T-helper 1 cell treated with Interleukin-12 subunit alpha and Interleukin-12 subunit beta and Interleukin-4 antibody, amounts not matched to agents 30 ng/mL and 1 ng/mL, for 36 hours (primary cell): ENCODE data around the gene RGR. TPM values are rescaled to one million over a fixed set of nuclear protein-coding genes. Genes with fewer than 3 reads are reported as not detected.

Source experiments
- intact Hi-C: fragments of 100-400 bp; cut with micrococcal nuclease; formaldehyde crosslinking; loops from one replicate; pipeline ENCODE4 v1.15.1; 2024
- total RNA-seq: library from RNA; stranded (reverse); gene quantifications from 2 replicates; pipeline ENCODE4 v1.2.3, GENCODE V29; 2022

The RGR gene
- total RNA-seq, 1 donor from 2014 or later: not detected

DNA sequence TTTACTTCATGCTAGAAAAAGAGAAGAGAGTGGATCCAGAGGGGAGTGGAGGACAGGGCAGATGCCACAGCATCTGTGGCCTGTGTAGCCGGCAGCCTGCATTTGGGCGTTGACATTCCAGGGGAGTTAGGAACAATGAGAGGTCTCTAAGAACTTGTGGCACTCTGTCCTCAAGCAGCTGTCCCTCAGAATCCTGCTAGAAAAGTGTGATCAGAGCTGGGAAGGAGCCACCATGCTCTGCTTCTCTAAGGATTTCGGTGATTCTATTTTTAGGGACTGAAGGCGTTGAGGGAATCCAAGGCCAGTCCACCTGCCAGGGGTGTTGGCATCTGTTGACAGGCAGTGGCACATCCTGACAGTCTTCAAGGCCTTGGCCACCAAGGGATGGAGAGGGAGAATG is 27.1 kb upstream of the RGR start:
- intact Hi-C loops: no loop called here

DNA sequence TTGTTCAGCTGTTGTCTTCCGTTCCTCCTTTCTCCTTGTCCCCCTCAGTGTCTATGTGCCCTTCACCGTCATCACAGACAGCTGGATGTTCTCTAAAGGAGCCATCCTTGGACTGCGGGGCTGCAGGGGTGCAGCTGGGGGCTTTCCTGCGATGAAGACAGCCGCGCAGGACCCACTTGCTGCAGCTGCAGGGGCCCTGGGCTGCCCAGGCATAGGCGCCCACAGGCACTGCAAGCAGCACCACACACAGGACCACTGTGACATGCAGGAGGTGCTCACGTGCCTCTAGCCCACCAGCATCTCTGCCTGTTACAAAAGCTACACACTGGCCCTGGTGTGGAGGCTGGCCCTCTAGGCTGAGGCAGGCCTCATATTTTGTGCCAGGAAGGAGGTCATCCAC is 22.9 kb upstream of the RGR start:
- intact Hi-C loops: no loop called here

DNA sequence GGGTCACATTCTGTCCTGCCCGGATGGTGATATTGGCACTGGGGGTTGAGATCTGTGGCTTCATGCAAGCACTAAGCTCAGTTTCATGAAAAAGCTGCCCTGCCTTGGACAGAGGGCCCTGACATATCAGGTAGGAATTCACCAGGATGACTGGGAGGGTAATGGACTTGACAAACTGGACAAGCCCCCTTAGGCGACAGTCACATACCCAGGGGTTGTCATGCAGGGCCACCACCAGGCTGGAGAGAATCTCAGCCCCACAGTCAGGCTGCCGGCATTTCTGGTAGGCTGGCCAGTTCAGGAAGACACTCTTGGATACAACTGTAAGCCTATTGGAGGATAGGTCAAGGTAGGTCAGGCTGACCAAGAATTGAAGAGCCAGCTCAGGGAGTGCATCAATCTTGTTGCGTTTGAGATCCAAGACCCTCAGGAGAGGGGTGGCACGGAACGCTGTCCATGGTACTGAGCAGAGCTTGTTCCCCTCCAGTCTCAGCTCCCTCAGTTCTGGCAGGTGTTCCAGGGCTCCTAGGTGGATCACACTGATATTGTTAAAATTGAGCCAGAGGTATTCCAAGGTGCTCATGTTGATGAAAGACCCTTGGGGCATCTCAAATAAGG is 20.3 kb upstream of the RGR start:
- intact Hi-C loops: no loop called here

DNA sequence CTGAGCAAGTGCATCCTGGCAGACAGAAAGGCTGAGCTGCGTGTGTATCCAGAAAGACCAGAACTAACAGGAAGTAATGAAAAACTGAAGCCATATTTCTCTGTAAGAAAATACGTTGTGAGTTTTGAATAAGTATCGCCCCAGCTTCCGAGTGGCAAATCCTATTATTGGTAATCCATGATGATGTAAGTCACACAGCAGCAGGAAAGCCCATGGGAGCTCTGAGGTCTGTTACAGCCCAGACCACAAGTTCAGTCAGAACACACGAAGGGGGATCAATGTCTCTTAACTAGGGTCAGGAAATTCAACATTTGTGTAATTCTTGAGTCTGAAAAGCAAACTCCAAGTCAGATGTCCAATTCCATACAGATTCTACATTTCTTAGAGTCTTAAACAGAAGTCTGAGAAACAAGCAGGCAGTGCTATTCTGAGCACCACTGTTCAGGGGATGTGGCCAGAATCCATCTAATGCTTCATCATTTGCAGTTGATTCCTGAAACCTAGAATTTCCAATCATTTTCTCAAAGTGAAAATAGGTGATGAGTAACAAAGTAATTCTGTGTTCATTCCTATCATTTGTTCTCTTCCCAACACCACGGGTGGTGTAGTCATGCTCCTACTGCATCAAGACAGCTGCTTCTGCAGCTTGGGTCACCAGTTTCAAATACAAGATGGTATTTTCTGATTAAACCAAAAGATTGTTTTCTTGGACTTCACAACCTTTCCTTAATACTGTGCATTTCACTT is 19.3 kb upstream of the RGR start, which contains the start of gene LRIT2:
Gene LRIT2 (minus strand): TSS at position 118 of the 747 bp plus-strand sequence. CDS start 24 bp downstream, at position 94.
- intact Hi-C loops: no loop called here

DNA sequence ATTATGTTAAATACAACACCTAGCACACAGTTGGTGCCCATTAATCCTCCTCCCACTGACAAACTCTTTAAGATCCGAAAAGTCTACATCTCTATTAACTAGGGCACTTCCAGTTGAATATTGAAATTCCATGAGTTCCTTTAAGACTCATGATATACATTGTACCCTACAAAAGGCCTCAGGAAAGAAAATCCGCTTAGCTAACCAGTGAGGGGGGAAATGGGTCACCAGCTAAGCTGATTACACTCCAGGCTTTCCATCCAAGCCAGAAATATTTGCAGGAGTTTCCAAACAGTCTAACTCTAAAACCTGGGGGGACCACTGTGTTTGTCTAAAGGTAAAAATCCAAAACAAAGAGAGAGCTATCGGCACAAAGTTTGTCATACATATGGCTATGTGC is 18.2 kb upstream of the RGR start:
- intact Hi-C loops: no loop called here

DNA sequence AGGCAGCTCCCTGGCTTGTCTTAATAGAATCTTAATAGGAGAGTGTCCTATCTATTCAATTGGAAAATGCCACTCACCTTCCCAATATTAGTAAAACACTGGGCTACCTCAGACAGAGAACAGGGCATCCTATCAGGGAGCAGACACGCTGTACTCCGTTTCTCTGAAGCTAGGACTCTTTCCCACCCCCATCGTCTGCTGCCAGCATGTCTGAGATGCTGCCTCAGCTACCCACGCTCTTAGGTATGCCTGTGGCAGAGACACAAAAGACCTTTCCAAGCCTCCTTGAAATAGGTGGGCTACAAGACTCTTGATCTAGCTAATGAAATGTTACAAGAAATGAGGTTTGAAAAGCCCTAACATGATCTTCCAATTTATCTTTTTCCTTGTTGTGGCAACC is 17.0 kb upstream of the RGR start:
- intact Hi-C loops: no loop called here

DNA sequence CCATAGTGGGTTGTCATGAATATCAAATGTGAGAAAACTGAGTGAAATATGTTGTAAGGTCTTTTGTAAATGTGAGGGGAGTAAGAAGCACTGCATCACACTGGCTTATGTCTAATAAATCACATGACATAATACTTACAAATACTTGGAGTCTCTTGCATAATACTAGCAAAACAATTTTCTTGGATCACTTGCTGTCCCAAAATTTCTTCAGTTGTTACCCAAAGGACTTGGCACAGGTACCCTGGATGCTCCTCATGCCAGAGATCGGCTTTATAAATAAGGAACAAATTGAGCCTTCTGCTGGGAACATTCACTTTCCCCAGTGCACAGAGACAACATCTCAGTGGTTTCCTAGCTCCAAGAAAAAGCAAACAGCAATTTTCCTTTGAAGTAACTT is 14.5 kb upstream of the RGR start:
- intact Hi-C loops: no loop called here

DNA sequence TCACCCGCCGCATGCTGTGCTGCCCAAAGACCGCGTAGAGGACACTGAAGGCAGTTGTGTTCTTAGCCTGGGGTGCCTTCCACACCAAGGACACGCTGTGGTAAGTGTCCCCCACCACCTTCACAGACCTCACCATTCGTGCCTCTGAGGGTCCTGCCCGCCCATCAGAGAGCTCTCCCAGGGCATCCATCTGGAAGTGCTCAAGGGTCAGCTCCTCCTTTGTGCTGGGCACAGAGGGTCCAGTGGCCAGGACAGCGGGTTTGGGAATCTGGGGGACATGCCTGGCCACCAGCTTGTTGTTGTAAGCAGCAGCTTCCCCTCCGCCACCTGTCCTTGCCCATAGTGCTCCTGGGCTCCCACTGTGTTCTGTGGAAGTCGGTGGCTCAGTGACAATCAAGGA is 12.5 kb upstream of the RGR start:
- intact Hi-C loops: no loop called here

DNA sequence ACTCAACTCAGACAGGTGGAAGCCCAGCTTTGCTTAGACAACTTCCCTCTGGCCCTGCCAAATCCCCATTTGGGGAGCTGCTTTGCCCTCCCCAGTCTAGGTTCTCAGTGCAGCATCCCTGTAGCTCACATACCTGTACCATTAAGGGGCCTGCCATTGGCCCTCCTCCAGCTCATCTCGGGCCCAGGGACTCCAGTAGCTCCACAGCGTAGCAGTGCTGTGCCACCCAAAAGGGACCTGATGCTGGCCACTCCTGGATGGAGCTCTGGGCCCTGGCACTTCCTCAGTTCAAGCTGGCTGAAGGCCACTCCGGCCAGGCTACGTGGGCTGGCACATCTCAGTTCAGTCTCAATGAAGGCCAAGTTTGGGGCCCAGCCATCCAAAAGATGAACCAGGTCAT is 10.9 kb upstream of the RGR start:
- intact Hi-C loops: no loop called here

DNA sequence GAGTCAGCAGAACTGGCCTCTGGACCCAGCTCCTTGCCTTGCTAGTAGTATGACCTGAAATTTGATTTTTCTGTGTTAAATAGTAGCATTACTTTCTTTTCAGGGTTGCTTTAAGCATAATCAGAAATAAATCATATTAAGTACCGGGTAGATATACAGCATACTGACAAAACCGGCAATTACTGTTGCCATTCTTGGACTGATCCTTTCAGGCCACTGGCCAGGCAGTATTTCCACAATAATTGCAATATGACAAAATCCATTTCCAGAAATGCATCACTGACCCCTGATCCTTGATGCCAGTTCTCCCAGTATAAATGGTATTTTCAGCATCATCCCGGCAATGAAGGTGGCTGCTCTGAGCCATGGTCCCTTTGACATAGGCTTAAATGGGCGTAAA is 10.4 kb upstream of the RGR start:
- intact Hi-C loops: no loop called here

DNA sequence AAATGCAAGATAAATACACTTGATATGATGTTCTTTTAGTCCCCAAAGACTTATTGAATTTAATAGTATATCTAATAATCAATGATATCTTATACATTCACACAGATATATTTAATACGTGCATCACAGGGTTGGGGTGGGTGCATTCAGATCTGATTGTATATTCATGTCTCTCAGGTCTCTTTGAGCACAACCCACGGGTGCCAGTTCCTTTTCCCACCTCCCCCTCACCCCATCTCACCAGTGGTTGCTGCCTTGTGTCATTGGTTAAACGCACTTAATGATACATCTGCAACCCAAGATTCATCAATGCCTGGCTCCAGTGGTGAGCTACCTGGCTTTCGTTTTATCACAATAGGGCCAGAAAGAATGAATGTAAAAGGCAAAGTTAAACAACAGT is 9.8 kb upstream of the RGR start:
- intact Hi-C loops: no loop called here

DNA sequence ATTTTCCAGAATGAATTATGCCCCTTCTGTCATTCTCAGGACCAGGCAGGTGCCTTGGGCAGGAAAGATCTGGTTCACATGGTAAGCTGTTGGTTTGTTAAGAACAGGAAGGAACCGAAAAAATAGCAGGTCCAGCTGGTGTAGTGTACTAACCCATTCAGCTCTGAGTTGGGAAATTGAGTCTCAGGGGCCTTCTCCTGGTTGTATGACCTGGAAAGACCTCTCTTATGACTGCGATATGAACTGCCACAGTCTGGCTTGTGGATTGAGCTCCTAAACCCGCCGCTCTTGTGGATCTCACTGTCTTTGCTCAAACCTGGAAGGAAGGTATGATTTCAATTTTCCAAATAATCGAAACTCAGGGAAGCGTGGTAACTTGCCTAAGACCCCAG is 8.1 kb upstream of the RGR start:
- intact Hi-C loops: no loop called here

DNA sequence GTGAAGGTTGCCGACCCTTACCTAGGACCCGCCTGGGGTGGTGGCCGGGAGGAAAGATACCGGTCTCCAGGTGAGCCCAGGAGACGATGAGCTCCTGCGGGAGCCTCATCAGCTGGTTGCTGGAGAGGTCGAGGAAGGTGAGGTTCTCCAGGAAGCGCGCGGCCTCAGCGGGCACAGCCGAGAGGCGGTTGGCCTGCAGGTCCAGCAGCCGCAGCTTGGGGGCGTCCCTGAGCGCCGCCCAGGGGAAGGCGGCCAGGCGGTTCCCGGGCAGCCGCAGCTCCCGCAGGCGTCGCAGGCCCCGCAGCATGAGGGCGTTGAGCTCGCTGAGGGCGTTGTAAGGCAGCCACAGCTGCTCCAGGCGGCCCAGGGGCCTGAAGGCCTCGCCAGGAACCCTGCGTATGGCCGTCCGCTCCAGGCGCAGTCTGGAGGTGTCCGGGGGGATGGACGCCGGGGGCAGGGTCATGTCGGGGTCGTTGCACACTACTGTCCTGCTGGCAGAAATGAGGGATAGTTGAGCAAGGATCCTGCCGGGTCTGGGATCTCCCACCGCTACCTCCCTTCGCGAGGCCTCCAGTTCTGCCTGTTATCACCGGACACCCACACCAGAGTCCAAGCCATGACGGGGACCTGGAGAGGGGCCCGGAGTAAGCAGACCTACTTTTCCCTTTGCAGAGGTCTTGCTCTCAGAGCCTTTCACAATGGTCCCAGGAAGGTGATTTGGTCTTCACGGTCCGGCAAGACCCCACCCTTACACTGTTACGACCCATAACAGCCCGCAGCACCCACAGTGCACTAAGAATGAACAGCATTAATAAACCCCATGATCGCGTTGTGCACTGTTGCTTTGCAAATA is 7.4 kb upstream of the RGR start:
- intact Hi-C loops: no loop called here

DNA sequence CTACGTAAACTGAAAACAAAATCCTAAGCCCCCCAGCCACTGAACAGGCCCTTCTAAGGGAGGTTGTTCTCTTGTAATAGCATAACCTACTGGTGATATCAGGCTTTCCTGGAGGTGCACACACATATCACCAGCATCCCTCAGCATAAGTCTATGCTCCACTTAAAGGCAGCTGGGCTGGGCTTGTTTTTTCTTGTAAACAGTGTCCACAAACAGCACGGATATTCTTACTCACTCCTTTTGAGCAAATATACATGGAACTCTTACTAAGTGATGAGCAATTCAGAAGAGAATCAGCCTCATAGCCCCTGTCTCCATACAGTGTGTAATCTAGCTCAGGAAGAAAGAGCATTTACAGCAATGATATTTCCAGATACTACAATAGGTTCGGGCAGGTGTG is 5.9 kb upstream of the RGR start:
- intact Hi-C loops: no loop called here

DNA sequence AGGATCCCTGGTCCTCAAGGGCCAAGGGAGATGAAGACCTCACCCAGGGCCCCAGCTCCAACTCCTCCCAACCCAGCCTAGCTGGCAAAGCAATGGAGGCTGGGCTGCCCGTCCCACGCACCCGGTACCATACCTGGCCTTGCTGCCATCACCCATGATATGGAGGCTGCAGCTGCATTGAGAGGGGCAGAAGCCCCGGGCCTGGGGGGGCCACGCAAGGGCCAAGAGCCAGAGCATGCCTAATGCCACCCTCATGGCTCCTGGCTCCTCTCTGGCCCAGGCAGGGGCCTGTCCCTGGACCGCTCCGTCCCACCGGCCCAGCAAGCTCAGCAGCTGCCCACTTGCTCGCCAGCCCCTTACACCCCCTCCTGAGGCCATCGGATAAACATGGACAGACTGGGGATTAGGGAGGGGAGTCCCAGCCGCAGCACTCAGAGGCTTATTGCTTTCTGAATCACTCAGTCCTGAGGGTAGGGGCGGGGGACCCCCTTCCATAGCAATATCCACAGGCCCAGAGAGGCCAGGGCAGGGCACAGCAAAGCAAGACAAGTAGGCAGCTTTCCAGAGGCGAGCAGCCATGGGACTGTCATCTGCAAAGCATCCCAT is 3.6 kb upstream of the RGR start, which contains the start of gene LRIT1:
Gene LRIT1 (minus strand): TSS at position 362 of the 606 bp plus-strand sequence. CDS start 107 bp downstream, at position 255.
- intact Hi-C loops: no loop called here

DNA sequence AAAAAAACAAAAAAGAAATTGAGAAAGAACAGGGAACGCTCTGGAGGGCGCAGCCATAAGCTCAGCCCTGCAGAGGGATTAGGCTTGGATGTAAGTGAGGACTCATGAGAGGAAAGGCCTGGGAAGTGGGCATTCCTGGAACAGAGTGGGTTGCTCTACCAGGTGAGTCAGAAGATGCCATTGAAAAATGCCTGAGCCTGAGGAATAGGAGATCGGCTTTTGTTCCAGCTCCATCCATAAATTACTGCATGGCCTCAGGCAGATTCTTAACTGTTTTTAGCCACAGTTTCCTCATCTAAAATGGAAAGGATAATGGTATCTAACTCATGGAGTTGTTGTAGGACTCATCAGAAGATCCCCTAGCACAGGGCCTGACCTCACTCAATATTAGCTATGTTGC is 1.1 kb upstream of the RGR start:
- intact Hi-C loops: no loop called here

DNA sequence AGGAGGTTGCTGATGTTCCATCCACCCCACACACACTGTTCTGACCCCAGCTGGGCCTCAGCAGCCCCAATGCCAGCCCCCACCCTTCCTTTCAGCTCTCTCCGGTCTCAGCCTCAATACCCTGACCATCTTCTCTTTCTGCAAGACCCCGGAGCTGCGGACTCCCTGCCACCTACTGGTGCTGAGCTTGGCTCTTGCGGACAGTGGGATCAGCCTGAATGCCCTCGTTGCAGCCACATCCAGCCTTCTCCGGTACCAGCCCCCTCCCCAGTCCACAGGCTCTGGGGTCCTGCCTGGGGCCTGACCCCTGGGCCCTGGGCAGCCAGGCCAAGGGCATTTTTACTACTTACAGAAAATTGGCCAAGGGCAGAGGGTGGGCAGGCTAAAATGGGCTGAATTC is 2.6 kb downstream of the RGR start:
- intact Hi-C loops: no loop called here

DNA sequence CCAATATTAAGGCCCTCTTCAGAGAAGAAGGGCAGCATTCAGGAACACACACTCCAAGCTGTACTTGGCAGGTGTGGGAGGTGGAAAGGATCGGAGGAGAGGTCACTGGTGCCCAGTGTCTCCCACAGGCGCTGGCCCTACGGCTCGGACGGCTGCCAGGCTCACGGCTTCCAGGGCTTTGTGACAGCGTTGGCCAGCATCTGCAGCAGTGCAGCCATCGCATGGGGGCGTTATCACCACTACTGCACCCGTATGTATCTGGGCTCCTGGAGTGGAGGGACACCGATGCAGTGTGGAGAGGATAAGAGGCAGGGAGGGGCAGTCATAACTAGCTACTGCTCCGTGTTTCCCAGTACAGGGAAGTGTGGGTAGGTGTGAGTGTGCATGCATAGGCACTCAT is 3.9 kb downstream of the RGR start:
- intact Hi-C loops: no loop called here

DNA sequence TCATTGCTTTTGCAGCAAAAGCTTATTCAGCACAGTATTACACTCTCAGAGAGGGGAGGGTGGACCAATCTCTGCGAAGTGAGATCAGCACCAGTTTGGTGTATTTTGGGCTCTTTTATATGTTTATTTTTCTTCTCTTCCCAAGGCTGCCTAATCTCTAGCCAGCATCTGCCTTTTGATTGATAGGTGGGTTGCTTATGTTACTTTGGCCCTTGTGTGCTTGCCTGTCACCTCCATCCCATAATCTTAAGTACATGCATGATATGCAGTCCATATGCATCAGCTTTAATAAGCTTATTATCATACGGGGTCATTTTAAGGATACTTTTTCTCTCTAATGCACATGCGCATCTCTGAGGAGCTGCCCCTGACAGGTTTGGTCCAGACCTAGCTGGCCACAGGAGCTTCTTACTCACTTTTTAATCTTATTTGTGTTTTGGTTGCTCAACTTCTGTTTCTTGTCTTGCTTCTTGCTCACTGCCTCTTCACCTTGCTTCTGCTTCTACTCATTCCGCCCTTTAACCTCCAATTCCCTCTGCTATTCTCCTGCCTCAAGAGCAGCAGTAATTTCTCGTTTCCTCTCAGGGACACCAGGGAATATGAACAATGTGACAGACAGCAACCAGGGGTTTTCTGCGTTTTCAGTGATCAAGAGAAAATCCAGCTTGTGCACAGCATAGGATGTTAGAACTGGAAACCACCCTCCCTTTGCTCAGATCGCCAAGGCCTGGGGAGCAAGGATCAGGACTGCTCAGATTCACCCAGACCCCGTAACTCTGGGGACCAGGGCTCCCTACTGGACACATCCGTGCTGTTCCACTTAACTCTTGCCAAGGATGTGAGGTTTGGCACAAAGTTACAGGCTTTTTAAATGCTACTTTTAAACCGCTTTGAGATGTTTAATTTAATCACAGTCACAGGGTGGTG is 10.0 kb downstream of the RGR start:
- intact Hi-C loops: no loop called here

DNA sequence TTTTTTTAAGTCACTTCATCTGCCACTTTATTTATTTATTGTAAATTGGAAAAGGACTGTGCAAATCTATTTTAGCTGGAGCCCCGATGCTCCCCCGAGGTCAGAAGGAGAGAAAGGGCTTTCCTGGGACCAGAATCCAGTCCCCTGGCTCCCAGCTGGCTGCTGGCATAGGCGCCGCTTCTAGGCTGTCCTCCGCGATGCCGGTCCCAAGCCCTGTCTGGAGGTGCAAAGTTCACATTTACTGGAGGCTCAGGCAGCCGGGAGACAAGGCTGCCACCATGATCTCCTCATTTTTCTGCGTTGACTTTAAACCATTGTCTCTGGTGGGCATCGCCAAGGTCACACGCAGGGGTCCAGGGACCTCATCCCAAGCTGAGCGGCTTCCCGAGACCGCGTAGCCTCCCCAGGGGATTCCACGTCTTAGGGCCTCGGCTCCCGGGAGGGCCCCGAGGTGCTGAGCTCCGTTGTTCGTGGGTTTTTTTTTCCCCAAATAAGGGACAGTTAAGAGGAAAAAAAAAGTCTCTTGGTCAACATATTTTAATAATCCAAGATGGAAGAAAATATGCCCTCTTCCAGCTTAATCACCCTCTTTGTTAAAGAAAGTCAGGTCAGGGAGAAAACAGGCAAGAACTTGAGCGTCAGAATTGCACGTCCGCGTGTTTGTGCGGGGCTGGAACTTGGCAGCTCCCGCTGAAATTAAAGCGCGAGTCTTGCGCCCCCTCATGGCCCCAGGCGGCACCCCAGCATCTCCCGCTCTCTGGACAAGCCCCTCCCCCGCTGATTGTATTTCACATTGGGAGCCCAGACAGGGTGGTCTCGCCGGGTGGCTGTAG is 11.9 kb downstream of the RGR start:
- intact Hi-C loops: loop anchor here (1.0 kb wide), 1 partner anchor 108 kb away; no protein-coding TSS in a partner anchor
